ENCODE results near the gene KIF18A. TPM values are rescaled to one million over a fixed set of nuclear protein-coding genes. Genes with fewer than 3 reads are reported as not detected.
"Not testable (repeated sequence)": the region's sequence is repeated elsewhere in the genome, so short reads cannot be mapped to it uniquely, and the experiment has no call there.

Gene KIF18A
- total RNA-seq, 1 donor from 2014 or later, result 0.79 TPM

- no peak for FAIRE-seq
- H3K27me3 ChIP-seq (ENCODE audit: control insufficient read depth, insufficient read depth, low read length), result no peaks in the 10 kb centered on the region
- H3K4me3 ChIP-seq (ENCODE audit: low read depth, low read length), result no peak overlapping the region
- no peak for DNase-seq (ENCODE audit: low read depth)
- H3K36me3 ChIP-seq (ENCODE audit: control insufficient read depth, insufficient read depth, low read length), result no peaks in the 10 kb centered on the region
- TF ChIP-seq CTCF (IDR thresholded peaks at IDR 0.05; ENCODE audit: insufficient read depth, low read length, severe bottlenecking), result no peak
These were observed 2.1 kb downstream of the KIF18A start for GRCh38 chr11:28105869-28106268.

GRCh38 chr11:28104984-28105383 lies 3.0 kb downstream of the KIF18A start:
- Histone ChIP-seq H3K27me3 (ENCODE audit: control insufficient read depth, insufficient read depth, low read length) (no peaks in the 10 kb centered on the region), H3K4me3 (ENCODE audit: low read depth, low read length) (no peak overlapping the region), H3K36me3 (ENCODE audit: control insufficient read depth, insufficient read depth, low read length) (no peaks in the 10 kb centered on the region)
- FAIRE-seq (no peak), DNase-seq (ENCODE audit: low read depth) (no peak)
- TF ChIP-seq CTCF (IDR thresholded peaks at IDR 0.05; ENCODE audit: insufficient read depth, low read length, severe bottlenecking), result no peak

GRCh38 chr11:28104425-28104824 lies 3.5 kb downstream of the KIF18A start:
- FAIRE-seq (no peak), DNase-seq (ENCODE audit: low read depth) (no peak)
- no peak overlapping the region for H3K4me3 ChIP-seq (ENCODE audit: low read depth, low read length)
- no peaks in the 10 kb centered on the region for H3K36me3 ChIP-seq (ENCODE audit: control insufficient read depth, insufficient read depth, low read length)
- no peak for TF ChIP-seq CTCF (IDR thresholded peaks at IDR 0.05; ENCODE audit: insufficient read depth, low read length, severe bottlenecking)
- no peaks in the 10 kb centered on the region for H3K27me3 ChIP-seq (ENCODE audit: control insufficient read depth, insufficient read depth, low read length)

GRCh38 chr11:28102300-28102699 lies 5.7 kb downstream of the KIF18A start:
- H3K27me3 ChIP-seq (ENCODE audit: control insufficient read depth, insufficient read depth, low read length); FAIRE-seq; DNase-seq (ENCODE audit: low read depth); H3K4me3 ChIP-seq (ENCODE audit: low read depth, low read length); H3K36me3 ChIP-seq (ENCODE audit: control insufficient read depth, insufficient read depth, low read length): not testable (repeated sequence)

GRCh38 chr11:28100665-28101064 lies 7.3 kb downstream of the KIF18A start:
- Histone ChIP-seq H3K36me3 (ENCODE audit: control insufficient read depth, insufficient read depth, low read length) (no peaks in the 10 kb centered on the region), H3K4me3 (ENCODE audit: low read depth, low read length) (no peak overlapping the region), H3K27me3 (ENCODE audit: control insufficient read depth, insufficient read depth, low read length) (no peaks in the 10 kb centered on the region)
- FAIRE-seq, result no peak
- DNase-seq (ENCODE audit: low read depth), result no peak
- TF ChIP-seq CTCF (IDR thresholded peaks at IDR 0.05; ENCODE audit: insufficient read depth, low read length, severe bottlenecking), result no peak

GRCh38 chr11:28099715-28100114 lies 8.2 kb downstream of the KIF18A start:
- DNase-seq (ENCODE audit: low read depth) (no peak), FAIRE-seq (no peak)
- Histone ChIP-seq H3K27me3 (ENCODE audit: control insufficient read depth, insufficient read depth, low read length) (no peaks in the 10 kb centered on the region), H3K36me3 (ENCODE audit: control insufficient read depth, insufficient read depth, low read length) (no peaks in the 10 kb centered on the region), H3K4me3 (ENCODE audit: low read depth, low read length) (no peak overlapping the region)
- TF ChIP-seq CTCF (IDR thresholded peaks at IDR 0.05; ENCODE audit: insufficient read depth, low read length, severe bottlenecking), result no peak
